ENCODE results near the gene PCSK5.
"Not testable (repeated sequence)": the region's sequence is repeated elsewhere in the genome, so short reads cannot be mapped to it uniquely, and the experiment has no call there.

PCSK5 gene

GRCh38 chr9:75962013-75962661, 71.7 kb downstream of the PCSK5 start:
- no peak for DNase-seq
- in situ Hi-C loops (cut with HindIII; ENCODE audit: low pct_ligation_motif_present, low sequenced_read_pairs): no loop called here

DNA sequence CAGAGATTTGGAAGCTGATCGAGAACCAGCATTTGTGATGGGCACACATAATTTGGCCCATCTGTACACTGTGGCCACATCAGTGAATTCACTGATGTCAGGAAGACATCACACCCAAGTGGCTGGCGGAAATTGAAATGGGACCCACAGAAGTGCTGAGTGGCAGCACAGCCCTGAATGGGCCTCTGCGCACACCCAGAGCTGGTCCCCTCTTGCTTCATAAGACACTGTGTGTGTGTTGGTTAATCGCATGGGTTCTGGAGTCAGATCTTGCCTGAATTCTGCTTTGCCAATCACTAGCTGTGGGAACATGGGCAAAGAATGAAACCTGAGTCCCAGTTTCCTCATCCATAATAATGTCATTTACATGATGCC, 72.2 kb downstream of the PCSK5 start:
- no peak overlapping the region for H3K4me3 ChIP-seq (ENCODE audit: low read depth, low read length)
- TF ChIP-seq, protein P1, sequence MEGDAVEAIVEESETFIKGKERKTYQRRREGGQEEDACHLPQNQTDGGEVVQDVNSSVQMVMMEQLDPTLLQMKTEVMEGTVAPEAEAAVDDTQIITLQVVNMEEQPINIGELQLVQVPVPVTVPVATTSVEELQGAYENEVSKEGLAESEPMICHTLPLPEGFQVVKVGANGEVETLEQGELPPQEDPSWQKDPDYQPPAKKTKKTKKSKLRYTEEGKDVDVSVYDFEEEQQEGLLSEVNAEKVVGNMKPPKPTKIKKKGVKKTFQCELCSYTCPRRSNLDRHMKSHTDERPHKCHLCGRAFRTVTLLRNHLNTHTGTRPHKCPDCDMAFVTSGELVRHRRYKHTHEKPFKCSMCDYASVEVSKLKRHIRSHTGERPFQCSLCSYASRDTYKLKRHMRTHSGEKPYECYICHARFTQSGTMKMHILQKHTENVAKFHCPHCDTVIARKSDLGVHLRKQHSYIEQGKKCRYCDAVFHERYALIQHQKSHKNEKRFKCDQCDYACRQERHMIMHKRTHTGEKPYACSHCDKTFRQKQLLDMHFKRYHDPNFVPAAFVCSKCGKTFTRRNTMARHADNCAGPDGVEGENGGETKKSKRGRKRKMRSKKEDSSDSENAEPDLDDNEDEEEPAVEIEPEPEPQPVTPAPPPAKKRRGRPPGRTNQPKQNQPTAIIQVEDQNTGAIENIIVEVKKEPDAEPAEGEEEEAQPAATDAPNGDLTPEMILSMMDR (IDR thresholded peaks at IDR 0.05; ENCODE audit: low read depth, low read length, missing control alignments): no peak
- H3K27ac ChIP-seq: no peak overlapping the region
- H3K27me3 ChIP-seq (replicated peaks): no peaks in the 10 kb centered on the region
- no peak for DNase-seq
- in situ Hi-C loops (cut with HindIII; ENCODE audit: low pct_ligation_motif_present, low sequenced_read_pairs): no loop called here
- no peaks in the 10 kb centered on the region for H3K36me3 ChIP-seq (replicated peaks)

More at GRCh38 chr9:75962013-75962661, 71.7 kb downstream of the PCSK5 start:
- Histone ChIP-seq H3K36me3 (replicated peaks) (no peaks in the 10 kb centered on the region), H3K4me3 (ENCODE audit: low read depth, low read length) (no peak overlapping the region), H3K27ac (no peak overlapping the region), H3K27me3 (replicated peaks) (no peaks in the 10 kb centered on the region)
- TF ChIP-seq, protein P1 (IDR thresholded peaks at IDR 0.05; ENCODE audit: low read depth, low read length, missing control alignments): no peak

DNA sequence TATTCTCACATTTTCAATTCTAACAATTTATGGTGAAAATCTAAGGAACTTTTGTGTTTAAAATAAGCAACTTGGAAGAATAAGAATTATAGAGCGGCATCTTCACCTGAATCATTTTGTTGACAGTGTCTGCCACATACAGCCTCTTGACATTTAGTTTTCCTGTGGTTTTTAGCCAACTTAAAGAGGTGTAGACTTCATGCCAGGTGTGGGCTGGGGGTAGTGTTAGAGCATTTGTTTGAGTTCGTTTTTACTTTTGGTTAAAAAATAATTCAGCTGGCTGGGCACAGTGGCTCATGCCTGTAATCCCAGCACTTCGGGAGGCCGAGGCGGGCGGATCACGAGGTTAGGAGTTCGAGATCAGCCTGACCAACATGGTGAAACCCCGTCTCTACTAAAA, 72.8 kb downstream of the PCSK5 start:
- H3K27me3 ChIP-seq (replicated peaks); H3K36me3 ChIP-seq (replicated peaks); in situ Hi-C loops (cut with HindIII; ENCODE audit: low pct_ligation_motif_present, low sequenced_read_pairs); H3K4me3 ChIP-seq (ENCODE audit: low read depth, low read length); H3K27ac ChIP-seq; DNase-seq: not testable (repeated sequence)

- H3K27ac ChIP-seq: no peak overlapping the region
- DNase-seq: no peak
These were observed 74.0 kb downstream of the PCSK5 start for GRCh38 chr9:75964427-75964826.

GRCh38 chr9:75965231-75965630, 74.8 kb downstream of the PCSK5 start:
- no peak for DNase-seq
- Histone ChIP-seq H3K36me3 (replicated peaks) (no peaks in the 10 kb centered on the region), H3K4me3 (ENCODE audit: low read depth, low read length) (no peak overlapping the region), H3K27ac (no peak overlapping the region), H3K27me3 (replicated peaks) (no peaks in the 10 kb centered on the region)
- in situ Hi-C loops (cut with HindIII; ENCODE audit: low pct_ligation_motif_present, low sequenced_read_pairs): no loop called here
- TF ChIP-seq, protein P1 (IDR thresholded peaks at IDR 0.05; ENCODE audit: low read depth, low read length, missing control alignments): no peak

More at GRCh38 chr9:75964427-75964826, 74.0 kb downstream of the PCSK5 start:
- no peaks in the 10 kb centered on the region for H3K27me3 ChIP-seq (replicated peaks)
- in situ Hi-C loops (cut with HindIII; ENCODE audit: low pct_ligation_motif_present, low sequenced_read_pairs): no loop called here
- TF ChIP-seq, protein P1 (IDR thresholded peaks at IDR 0.05; ENCODE audit: low read depth, low read length, missing control alignments): no peak
- H3K36me3 ChIP-seq (replicated peaks): no peaks in the 10 kb centered on the region
- no peak overlapping the region for H3K4me3 ChIP-seq (ENCODE audit: low read depth, low read length)

DNA sequence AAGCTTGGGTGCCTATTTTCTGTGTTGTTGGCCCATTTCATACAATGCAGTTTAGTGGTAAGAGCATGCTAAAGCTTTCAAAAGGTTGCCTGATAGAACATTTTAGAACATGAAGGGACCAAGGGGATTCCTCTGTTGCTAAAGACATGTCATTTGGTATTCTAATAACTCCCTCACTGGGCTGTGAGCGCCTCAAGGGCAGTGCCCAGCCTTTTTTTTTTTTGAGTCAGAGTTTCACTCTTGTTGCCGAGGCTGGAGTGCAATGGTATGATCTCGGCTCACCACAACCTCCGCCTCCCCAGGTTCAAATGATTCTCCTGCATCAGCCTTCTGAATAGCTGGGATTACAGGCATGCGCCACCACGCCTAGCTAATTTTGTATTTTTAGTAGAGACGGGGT, 77.1 kb downstream of the PCSK5 start:
- no peak overlapping the region for H3K4me3 ChIP-seq (ENCODE audit: low read depth, low read length)
- DNase-seq: no peak
- no peak overlapping the region for H3K27ac ChIP-seq
- no peaks in the 10 kb centered on the region for H3K36me3 ChIP-seq (replicated peaks)
- H3K27me3 ChIP-seq (replicated peaks): no peaks in the 10 kb centered on the region
- in situ Hi-C loops (cut with HindIII; ENCODE audit: low pct_ligation_motif_present, low sequenced_read_pairs): no loop called here
- TF ChIP-seq, protein P1 (IDR thresholded peaks at IDR 0.05; ENCODE audit: low read depth, low read length, missing control alignments): no peak
